ENCODE data around the gene LRRFIP1. TPM values are rescaled to one million over a fixed set of nuclear protein-coding genes. Genes with fewer than 3 reads are reported as not detected.
"Not testable (repeated sequence)": the region's sequence is repeated elsewhere in the genome, so short reads cannot be mapped to it uniquely, and the experiment has no call there.

Gene LRRFIP1, protein sequence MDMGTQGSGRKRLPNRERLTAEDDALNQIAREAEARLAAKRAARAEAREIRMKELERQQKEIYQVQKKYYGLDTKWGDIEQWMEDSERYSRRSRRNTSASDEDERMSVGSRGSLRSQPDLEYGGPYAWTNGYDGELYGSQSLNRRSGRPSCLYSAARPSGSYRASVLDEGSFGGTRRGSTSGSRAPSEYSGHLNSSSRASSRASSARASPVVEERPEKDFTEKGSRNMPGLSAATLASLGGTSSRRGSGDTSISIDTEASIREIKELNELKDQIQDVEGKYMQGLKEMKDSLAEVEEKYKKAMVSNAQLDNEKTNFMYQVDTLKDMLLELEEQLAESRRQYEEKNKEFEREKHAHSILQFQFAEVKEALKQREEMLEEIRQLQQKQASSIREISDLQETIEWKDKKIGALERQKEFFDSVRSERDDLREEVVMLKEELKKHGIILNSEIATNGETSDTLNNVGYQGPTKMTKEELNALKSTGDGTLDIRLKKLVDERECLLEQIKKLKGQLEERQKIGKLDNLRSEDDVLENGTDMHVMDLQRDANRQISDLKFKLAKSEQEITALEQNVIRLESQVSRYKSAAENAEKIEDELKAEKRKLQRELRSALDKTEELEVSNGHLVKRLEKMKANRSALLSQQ
- 76.3 TPM for total RNA-seq (ENCODE audit: insufficient read depth, low replicate concordance)

DNA sequence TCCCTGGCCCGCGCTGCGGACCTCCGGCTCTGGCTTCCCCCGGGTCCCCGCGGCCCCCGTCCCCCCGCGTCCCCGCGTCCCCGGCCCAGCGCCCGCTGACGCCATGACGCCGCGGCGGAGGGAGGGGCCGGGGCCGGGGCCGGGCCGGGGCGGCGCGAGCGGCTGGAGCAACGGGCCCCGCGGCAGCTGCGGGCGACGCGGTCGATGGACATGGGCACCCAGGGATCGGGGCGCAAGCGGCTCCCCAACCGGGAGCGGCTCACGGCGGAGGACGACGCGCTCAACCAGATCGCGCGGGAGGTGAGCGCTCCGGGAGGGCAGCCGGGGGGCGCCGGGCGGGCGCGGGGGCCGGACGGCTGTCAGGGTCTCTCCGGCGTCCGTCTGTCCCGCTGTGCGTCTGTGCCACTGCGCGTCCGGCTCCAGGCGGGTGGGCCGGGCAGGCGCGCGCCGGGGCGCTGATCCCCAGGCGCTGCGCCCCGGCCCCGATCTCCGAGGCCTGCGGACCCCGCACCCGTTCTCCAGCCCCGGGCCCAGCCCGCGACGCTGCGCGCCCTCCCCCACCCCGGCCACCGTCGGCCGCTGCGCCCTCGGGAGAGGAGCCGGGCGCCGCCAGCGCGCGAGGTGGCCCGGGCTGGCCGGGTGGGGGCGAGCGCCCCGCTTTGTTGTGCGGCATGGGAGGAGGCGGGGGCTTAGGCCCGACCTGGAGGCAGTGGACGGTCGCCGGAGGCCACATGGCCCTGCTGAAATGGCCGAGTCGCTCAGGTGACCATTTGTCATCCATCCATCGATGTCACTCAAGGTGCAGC, at the start of gene LRRFIP1:
LRRFIP1 (plus strand) TSS at position 147 of the 806 bp plus-strand sequence; CDS start at position 205, 58 bp downstream.
- peak; percentile 31 for DNase-seq (ENCODE audit: low spot score)

DNA sequence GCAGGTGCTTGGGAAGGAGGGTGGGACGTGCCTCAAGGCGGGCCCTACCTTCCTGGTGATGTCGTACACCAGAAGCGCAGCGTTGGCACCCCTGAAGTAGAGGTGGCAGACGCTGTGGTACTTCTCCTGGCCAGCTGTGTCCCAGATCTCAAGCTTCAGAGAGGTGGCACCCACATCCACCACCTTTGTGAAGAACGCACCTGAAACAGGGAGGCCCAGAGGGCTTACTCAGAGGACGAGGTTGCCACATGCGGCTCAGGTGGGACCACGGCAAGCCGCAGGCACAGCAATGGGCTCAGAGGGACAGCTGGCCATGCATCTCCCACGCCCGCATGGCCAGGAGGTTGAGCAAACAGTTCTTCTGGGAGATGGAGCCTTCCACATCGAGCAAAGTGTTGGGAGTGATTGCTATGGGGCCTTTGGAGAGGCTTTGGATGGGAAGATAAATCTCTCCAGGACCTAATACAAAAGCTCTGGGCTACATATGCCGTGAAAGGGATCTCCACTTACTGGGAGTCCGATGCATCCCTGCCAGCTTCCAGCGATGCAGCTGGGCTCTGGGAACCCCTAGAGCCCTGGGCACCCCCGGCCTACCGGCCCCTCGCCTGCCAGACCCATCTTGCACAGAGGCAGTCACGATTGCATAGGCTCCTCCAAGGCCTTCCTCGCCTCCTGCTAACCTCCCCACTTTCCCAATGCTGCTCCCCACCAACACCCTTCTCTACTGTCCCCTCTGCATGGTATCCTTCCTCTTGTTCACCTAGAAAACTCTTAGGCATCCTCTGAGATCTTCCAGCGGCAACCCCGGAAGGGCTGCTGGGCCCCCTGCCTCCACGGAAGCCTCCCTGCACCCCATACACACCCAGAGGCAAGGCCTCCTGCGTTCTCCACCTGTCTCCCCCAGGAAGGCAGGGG, 49.2 kb upstream of the LRRFIP1 start:
- DNase-seq (ENCODE audit: low spot score), result no peak

- no peak for DNase-seq (ENCODE audit: low spot score)
Measured at GRCh38 chr2:237581326-237581725, 46.1 kb upstream of the LRRFIP1 start.

DNA sequence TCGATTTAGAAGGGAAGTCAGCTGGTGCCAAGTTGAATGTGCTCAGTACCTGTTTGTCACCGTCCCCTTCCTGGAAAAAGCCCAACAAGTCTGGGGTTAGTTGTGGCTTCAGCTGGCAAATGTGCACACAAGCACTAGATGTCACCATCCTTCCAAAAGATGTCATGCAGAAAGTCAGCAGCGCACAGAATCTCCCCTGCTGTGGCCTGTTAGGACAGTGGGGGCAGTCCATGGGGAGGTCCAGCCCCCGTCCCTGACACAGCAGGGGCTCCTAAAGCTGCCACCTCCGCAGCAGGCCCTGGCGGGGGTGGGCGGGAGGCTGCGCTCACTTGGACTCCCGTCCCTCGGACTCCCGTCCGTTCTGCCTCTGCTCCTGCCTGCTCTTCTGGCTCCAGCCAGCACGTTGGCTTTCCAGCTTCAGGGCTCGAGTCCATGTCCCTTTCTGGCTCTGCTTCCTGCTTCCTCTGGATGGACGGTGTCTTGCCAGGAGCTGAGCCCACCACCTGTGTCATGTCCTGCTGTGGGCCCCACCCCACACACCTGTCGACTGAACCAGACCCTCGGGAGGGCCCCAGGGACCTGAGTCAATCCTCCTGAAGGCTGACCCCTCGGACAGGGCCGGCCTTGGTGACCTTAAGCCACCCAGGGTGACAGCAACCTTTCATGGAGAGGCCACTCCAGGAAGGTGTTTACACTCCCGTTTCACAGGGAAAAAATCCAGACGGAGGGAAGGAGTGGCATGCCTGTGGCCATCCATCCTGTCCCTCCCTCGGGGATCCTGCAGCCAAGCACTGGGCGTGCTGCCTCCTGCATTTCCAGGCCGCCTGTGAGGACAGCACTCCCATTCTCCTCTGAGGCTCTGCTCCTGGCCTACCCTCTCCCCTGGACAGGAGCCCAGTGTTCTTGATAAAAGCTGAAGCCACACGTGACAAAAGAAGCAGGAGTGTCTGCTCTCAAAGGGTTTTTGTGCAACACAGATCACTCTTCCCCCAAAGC, 45.3 kb upstream of the LRRFIP1 start:
- peak; percentile 83 for DNase-seq (ENCODE audit: low spot score)

GRCh38 chr2:237583385-237584295, 43.7 kb upstream of the LRRFIP1 start:
- no peak for DNase-seq (ENCODE audit: low spot score)

DNA sequence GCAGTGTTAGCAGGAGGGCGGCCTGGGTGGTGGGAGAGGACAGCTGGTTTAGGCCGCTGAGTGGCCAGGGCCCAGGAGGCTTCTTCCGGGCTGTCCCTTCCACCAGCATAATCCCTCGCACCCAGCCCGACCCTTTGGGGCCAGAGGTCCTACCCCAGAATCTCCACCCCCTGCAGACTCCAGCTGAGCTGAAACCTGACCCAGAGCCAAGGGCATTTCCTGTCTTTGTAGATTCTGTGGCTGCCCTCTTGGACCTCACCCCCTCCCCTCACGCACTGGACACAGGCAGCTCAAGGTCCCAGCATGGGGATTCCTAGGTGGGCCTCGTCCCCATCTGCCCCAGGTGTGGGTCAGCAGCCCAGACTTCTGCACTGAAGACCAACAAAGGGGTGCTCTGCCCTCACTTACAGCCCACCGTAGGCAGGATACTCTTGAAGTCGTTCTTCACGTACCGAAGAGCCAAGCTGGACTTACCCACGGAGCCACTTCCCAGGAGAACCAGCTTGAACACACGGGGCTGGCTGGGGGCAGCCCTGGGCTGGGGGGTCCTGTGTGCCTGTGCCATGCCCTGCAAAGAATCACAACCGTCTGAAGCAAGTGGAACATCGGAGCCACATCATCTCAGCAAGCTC, 41.7 kb upstream of the LRRFIP1 start:
- no peak for DNase-seq (ENCODE audit: low spot score)

- DNase-seq (ENCODE audit: low spot score), result no peak
Measured at GRCh38 chr2:237588044-237588696, 39.2 kb upstream of the LRRFIP1 start.

GRCh38 chr2:237590272-237591140, 36.9 kb upstream of the LRRFIP1 start, which contains the start of gene RAB17:
Gene RAB17 (minus strand): TSS chr2:237590734. CDS start chr2:237586154, 4,580 bp downstream.
- DNase-seq (ENCODE audit: low spot score), result no peak

DNA sequence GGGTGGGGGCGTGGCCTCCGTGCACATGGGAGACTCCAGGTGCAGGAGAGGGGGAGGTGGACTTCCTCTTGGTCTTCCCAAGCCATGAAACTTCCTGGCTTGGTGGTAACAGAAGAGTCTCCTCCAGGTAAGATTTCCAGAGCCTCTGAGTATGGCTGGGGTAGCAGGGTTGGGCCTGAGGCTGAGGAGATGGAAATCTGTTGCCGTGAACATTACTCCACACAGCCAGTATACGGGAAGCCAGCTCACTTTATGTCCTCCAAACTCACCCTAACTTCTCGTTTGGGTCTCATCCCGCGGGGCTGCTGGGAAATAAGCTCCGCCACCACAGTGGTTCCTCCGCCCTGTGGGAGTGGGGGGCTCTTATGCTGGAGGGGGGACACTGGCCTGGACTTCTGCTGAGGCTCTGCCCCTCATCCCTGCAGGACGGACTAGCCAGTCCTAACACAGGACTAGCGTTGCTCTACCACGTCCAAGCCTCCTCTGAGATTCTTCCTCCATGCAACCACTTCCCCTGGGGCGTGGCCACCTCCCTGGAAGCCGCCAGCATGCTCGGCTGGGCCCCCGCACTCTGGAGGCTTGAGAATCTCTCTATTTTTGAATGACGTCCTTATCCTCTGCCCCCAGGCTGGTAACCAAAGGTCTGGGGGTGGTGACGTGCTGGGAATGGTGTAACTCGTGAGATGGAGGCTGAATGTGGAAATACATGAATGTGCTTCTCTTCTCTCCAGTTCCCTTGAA, 36.1 kb upstream of the LRRFIP1 start:
- no peak for DNase-seq (ENCODE audit: low spot score)

- no peak for DNase-seq (ENCODE audit: low spot score)
Measured at GRCh38 chr2:237592425-237592980, 34.9 kb upstream of the LRRFIP1 start.

- DNase-seq (ENCODE audit: low spot score), result no peak
Measured at GRCh38 chr2:237593036-237593435, 34.4 kb upstream of the LRRFIP1 start.

GRCh38 chr2:237593596-237594320, 33.6 kb upstream of the LRRFIP1 start:
- DNase-seq (ENCODE audit: low spot score), result no peak

DNA sequence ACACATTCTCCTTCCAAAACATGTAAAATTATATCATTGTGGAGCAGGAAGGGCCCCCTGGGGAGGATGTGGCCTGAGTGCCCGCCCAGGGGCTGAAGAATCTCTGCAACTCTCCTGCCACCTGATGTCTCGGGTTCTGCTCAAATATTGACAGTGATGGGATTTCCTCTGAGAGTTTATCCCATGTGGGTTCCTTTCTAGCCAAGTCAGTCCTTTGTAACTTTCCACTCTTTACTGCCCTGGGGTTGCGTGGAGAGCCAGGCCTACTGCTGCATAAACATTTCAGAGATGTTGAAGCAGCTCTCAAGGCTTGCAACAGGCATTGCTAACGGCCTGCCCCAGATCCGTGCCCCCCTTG, 32.9 kb upstream of the LRRFIP1 start:
- peak; percentile 44 for DNase-seq (ENCODE audit: low spot score)

DNA sequence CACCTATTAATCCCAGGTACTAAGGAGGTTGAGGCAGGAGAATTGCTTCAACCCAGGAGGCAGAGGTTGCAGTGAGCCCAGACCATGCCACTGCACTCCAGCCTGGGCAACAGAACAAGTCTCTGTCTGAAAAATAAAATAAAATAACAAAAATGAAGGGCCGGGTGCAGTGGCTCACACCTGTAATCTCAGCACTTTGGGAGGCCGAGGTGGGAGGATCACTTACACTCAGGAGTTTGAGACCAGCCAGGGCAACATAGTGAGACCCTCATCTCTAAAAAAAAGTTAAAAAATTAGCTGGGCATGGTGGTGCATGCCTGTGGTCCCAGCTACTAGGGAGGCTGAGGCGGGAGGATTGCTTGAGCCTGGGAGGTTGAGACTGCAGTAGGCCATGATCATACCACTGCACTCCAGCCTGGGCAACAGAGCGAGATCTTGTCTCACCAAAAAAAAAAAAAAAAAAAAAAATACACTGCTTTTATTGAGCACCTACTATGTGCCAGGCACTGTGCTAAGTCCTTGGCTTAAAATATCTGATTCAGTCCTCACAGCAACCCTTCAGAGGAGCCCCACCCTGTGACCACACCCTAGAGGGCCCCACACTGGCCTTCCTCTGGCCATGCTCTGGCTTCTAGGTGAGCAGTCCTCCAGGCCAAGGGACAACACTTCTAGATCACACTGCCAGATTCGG, 31.4 kb upstream of the LRRFIP1 start:
- not testable (repeated sequence) for DNase-seq (ENCODE audit: low spot score)

Measured in umbilical cord (tissue), 2 donors.